Measurements from ENCODE around the gene RGS6. TPM values are rescaled to one million over a fixed set of nuclear protein-coding genes. Genes with fewer than 3 reads are reported as not detected.

Gene RGS6
- total and polyA plus RNA-seq, 8 donors = 0.12 to 4.1 (median 2.8) TPM

DNA sequence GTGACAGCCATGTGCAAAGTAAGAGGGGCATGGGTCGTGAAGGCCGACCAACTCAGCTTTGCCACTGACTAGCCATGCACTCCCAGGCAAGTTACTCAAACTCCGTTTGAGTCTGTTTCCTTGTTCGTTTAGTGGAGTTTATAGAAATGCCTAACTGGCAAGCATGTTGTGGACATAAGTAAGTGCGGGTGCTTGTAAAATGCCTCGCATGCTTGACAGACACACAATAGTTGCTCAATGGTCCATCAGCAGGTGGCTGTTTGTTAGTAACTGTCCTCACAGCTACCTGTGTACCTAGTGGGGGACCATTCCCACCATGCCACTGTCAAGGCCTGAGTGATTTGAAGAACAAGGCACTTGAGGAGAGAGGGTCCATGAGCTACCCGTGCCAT is 623.4 kb downstream of the RGS6 start:
- H3K36me3 ChIP-seq = no peaks in the 10 kb centered on the region
- no peak for TF ChIP-seq CTCF (IDR thresholded peaks at IDR 0.05)
- no peak for DNase-seq
- H3K27ac ChIP-seq = no peak overlapping the region
- H3K4me3 ChIP-seq = no peak overlapping the region
- H3K27me3 ChIP-seq = peaks cover 0 to 39% of the 10 kb centered on the region in 2 donors
- H3K9me3 ChIP-seq = no peaks in the 10 kb centered on the region
- H3K4me1 ChIP-seq = no peaks in the 10 kb centered on the region
- no peak for ATAC-seq
- intact Hi-C loops (cut with DNase I) = no loop called here

DNA sequence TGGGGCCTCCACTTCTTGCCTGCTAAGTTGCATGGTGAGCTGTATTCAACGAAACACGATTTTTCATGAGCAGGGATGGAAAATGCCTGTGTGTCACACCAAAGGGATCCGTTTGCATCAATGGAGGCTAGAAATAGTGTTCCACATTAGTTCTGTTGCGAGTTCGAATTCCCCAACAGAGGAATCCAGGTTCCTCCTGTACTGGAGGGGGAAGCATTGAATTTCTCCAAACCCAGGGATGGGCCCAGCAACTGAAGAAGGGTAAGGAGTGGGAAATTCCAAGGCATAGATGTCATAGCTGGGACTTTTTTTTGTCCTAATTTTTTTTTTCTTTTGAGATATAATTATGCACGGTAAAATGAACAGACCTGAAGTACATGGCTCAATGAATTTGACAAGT is 625.4 kb downstream of the RGS6 start:
- no peak for TF ChIP-seq CTCF (IDR thresholded peaks at IDR 0.05)
- no peak for DNase-seq
- Histone ChIP-seq H3K4me3 (no peak overlapping the region), H3K27me3 (peaks cover 0 to 22% of the 10 kb centered on the region in 2 donors), H3K4me1 (no peaks in the 10 kb centered on the region), H3K9me3 (no peaks in the 10 kb centered on the region), H3K36me3 (no peaks in the 10 kb centered on the region), H3K27ac (no peak overlapping the region)
- ATAC-seq = no peak
- intact Hi-C loops (cut with DNase I) = no loop called here

- Histone ChIP-seq H3K4me3 (no peak overlapping the region), H3K36me3 (no peaks in the 10 kb centered on the region), H3K9me3 (no peaks in the 10 kb centered on the region), H3K4me1 (no peaks in the 10 kb centered on the region), H3K27me3 (peaks cover 0 to 12% of the 10 kb centered on the region in 2 donors), H3K27ac (no peak overlapping the region)
- DNase-seq = no peak
- ATAC-seq = no peak
- TF ChIP-seq CTCF (IDR thresholded peaks at IDR 0.05) = no peak
- intact Hi-C loops (cut with DNase I) = no loop called here
These were observed 626.5 kb downstream of the RGS6 start for GRCh38 chr14:72558721-72559120.

- Histone ChIP-seq H3K36me3 (no peaks in the 10 kb centered on the region), H3K27me3 (peaks cover 0 to 11% of the 10 kb centered on the region in 2 donors), H3K4me1 (no peaks in the 10 kb centered on the region), H3K4me3 (no peak overlapping the region), H3K9me3 (no peaks in the 10 kb centered on the region), H3K27ac (no peak overlapping the region)
- DNase-seq (no peak), ATAC-seq (no peak)
- TF ChIP-seq CTCF (IDR thresholded peaks at IDR 0.05) = no peak
- intact Hi-C loops (cut with DNase I) = no loop called here
These were observed 627.0 kb downstream of the RGS6 start for GRCh38 chr14:72559202-72559601.

DNA sequence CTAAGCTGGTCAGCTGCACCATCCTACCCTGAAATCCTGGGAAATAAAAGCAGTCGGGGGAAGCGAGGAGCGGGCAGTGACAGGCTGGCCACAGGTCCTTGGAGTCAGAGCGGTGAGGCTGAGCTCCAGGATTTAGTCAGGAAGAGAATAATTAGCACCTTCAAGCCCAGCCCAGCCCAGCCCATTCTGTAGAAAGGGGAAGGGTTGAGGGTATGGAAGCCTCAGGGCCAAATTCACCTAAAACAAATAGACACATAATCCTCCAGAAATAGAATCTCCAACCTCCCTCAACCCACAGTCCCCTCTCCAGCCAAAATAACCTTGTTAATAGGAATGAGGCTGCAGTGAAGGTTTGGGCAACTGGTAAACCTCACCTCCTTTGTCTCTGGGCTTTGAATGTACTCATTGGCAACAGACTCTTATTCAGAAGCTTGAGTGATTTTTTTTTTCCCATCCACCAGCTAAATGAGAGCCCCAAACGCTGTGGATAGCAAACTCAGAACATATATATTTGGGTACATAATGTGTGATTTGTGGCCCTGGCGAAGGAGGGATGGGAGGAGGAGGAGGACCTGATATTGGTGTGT is 627.5 kb downstream of the RGS6 start:
- H3K27me3 ChIP-seq = peaks cover 0 to 11% of the 10 kb centered on the region in 2 donors
- H3K9me3 ChIP-seq = no peaks in the 10 kb centered on the region
- no peak overlapping the region for H3K4me3 ChIP-seq
- DNase-seq = no peak
- no peak for ATAC-seq
- H3K36me3 ChIP-seq = no peaks in the 10 kb centered on the region
- no peak for TF ChIP-seq CTCF (IDR thresholded peaks at IDR 0.05)
- intact Hi-C loops (cut with DNase I) = no loop called here
- no peak overlapping the region for H3K27ac ChIP-seq
- no peaks in the 10 kb centered on the region for H3K4me1 ChIP-seq

All from left lung (tissue), 10 donors.